HG02642 (cell line): Measurements from ENCODE around the gene CTF1.

Experiments used
- ATAC-seq: cut with Tn5 transposase; IDR thresholded peaks from one replicate; pipeline ENCODE4 v1.9.1; 2021; ENCODE audit warnings: mild to moderate bottlenecking; ENCODE audit not compliant: unreplicated experiment, poor library complexity

CTF1 gene

DNA sequence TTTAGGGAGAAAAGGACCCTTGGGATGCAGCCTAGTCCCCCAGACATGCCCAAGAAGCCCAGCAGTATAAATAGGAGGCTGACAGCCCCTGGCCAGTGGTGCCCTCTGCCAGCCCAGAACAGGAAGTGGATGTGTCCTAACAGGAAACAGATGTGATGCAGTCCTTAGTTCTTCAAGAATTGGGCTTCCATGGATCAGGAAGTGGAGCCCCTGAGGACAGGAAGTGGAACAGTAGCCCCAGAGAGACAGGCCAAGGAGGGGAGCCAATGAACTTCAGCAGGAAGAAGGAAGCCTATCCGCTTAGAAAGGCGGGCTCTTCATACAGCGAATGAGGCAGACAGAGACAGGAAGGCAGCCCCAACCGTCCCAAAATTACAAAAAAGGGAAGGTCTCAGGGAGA is 7.2 kb downstream of the CTF1 start:
- no peak for ATAC-seq

GRCh38 chr16:30904114-30904780 is 7.8 kb downstream of the CTF1 start:
- no peak for ATAC-seq

DNA sequence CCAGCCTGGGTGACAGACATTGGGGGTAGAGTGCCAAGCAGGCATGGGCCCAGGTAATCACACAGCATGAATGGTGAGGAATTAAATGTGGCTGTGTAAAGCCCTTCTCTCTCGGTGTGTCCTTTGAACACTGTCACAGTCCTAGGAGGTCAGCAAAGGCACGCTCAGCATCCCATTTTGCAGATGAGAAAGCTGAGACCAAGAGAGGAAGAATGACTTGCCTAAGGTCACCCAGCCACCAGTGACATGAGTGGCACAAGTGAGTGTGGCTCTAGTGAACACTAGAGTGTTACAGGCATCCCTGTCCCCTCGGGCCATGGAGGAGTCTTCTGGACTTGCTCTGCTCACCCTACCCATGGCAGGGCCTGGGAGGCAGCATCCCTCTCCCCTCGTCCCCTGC is 10.7 kb downstream of the CTF1 start:
- ATAC-seq: no peak

DNA sequence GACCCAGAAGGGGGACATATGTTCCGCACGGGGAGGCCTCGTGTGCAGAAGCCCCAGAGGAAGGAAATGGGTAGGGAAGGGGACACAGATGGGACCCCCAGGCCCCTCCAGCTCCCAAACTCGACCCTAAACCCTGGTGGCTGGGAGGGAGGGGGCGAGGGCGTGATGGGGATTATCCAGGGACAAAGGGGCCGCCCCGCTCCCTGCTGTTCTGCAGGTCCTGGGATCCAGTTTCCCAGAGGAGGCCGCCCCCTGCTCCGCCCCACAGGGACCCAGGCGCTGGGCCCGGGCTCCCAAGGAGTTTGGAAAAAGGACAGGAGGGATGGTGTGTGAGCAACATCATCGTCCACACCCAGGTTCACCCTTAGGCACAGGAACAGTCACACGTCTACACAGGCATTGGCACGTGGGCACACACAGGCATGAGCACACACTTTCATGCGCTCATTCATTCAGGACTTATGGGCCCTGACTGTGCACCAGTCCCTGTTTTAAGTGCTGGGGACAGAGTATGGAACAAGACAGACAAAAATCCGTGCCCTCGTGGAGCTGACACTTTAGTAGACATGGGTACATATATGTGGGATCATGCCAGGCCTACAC is 14.1 kb downstream of the CTF1 start:
- ATAC-seq: no peak

GRCh38 chr16:30912794-30913412 is 16.5 kb downstream of the CTF1 start:
- no peak for ATAC-seq

DNA sequence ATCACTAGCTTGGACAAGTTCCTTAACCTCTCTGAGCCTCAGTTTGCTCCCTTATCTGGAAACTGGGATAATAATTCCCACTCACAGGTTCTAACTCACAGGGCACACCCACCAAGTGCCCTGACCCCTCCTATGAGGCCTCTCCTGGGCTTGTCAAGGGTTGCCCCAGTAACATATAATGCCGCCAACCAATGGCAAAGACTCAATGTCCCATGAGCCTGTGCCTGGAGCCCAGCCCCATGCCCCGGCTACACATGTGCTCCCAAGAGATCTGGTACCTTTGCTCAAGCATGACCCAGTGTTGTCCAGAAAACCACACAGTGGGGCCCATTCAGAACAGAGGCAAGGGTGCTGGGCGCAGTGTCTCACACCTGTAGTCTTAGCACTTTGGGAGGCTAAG is 18.4 kb downstream of the CTF1 start:
- no peak for ATAC-seq

- ATAC-seq: no peak
Observed at GRCh38 chr16:30918614-30919013, 22.2 kb downstream of the CTF1 start.

DNA sequence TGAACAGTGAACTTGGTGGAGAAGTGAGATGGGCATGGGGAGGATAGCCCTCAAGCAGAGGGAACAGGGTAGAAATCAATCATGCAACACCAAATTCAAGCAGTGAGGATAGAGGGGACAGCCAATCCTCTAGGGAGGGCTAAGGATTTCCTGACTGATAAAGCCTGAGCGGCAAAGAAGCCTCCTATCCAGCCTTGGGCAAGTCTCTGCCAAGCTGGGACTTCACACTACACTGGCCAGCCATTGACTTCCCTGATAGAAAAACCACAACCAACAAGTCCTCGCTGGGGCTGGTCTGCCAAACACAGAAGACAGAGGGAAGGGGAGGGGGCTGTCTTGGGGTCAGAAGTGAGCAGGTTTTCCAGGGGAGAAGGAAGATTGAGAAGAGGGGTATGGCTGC is 24.5 kb downstream of the CTF1 start:
- ATAC-seq: no peak

- no peak for ATAC-seq
Observed at GRCh38 chr16:30921459-30921747, 25.0 kb downstream of the CTF1 start.

GRCh38 chr16:30921748-30922419 is 25.5 kb downstream of the CTF1 start:
- ATAC-seq: peak; percentile 1

GRCh38 chr16:30922420-30922959 is 26.1 kb downstream of the CTF1 start:
- peak; percentile 81 for ATAC-seq

GRCh38 chr16:30922960-30923535 is 26.6 kb downstream of the CTF1 start:
- ATAC-seq: peak; percentile 65

- no peak for ATAC-seq
Observed at GRCh38 chr16:30923554-30924075, 27.2 kb downstream of the CTF1 start, which contains the start of gene FBXL19. FBXL19 (plus strand) TSS chr16:30923572; CDS start chr16:30925755, 2,183 bp downstream.

- no peak for ATAC-seq
Observed at GRCh38 chr16:30924076-30924912, 27.9 kb downstream of the CTF1 start.

DNA sequence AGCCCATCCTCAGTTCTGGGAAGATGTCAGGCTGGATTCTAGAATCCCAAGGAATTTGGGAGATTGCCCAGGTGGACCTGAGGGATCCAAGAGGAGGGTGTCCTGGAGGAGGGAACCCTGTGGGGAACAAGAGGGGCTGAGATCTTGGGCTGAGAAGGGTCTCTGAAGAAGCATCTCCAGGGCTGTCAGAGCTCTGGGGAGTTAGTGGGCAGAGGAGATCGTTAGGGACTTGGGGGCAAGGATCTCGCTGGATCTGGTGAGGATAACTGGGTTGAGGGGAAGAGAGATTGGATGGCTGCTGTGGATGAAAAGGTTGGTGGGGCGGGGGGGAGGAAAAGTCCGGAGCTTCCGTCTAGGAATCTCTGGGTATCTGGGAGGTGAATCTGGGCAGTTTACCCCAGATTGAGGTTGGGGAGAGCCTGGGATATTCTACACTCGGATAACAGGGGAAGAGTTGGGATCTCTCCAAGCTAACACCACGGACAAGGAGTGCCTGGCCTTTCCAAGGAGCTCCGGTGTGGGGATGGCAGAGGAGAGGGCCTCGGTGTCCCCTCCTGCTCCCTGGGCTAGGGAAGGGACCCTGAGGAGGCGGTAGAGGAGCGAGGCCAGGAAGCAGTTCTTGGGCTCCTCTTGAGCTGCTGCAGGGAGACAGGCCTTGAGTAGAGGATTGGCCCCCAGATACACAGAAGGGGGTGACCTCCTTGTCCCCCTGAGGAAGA is 28.7 kb downstream of the CTF1 start:
- no peak for ATAC-seq

GRCh38 chr16:30925632-30925987 is 29.2 kb downstream of the CTF1 start:
- no peak for ATAC-seq

DNA sequence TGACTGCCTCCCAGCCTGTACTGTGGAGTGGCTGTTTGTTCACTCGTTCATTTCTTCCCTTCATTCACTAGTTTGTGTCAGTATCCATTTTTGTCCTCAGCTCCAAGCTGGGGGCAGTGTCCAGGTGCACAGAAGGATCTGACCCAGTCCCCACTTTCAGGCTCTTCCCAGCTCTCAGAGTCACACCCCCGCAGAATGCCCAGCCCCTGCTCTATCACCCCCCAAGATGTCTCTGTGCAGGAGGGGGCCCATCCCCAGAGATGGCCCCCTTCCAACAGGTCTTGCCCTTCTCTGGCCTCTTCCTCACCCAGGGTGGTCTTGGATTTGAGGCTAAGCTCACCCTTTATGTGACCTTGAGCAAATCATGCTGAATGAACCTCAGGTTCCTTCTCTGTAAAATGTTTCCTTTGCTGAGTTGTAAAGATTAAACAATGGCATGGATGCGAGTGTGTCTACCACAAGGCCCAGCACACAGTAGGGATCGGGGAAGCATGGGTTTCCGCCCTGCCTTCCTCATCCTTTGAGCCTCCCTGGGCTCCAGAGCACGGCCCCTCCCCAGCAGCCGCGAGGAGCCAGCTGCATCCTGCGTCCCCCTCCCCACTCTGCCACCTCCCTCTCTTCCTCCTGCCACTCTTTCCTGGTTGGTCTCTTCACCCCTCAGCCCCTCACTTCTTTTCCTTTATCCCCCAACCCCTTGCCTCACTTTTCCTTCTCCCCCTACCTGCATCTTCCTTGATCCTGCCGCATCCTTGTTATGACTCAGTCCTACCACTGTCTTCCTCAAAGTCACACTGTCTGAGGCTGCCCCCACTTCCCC is 29.8 kb downstream of the CTF1 start:
- ATAC-seq: no peak
